ENCODE results near the gene PTPRB. TPM values are rescaled to one million over a fixed set of nuclear protein-coding genes. Genes with fewer than 3 reads are reported as not detected.

The PTPRB gene
- total RNA-seq, 1 donor from 2014 or later = 38.7 TPM

DNA sequence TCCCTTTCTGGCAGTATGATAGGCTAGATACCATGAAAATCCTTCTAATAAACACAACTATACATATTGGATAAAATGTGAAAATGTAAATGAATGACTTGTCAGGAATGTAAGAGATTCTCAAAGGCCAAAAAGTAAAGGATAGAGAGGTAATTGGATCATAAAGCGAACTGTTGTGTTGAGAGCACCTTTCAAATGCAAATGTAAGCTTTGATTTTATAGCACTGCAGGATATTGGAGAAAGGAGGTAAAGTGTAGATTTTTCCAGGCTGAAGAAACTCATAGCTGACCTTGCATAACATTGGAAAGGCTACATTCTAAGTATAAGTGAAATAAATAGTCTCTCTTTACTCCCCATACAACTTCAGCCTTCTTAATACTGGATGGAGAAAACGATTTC is 54.0 kb downstream of the PTPRB start:
- no peaks in the 10 kb centered on the region for H3K27me3 ChIP-seq (ENCODE audit: low read depth)
- H3K36me3 ChIP-seq = peaks cover 30% of the 10 kb centered on the region
- intact Hi-C loops (cut with micrococcal nuclease) = no loop called here
- H3K4me1 ChIP-seq = no peaks in the 10 kb centered on the region
- TF ChIP-seq, protein P1, sequence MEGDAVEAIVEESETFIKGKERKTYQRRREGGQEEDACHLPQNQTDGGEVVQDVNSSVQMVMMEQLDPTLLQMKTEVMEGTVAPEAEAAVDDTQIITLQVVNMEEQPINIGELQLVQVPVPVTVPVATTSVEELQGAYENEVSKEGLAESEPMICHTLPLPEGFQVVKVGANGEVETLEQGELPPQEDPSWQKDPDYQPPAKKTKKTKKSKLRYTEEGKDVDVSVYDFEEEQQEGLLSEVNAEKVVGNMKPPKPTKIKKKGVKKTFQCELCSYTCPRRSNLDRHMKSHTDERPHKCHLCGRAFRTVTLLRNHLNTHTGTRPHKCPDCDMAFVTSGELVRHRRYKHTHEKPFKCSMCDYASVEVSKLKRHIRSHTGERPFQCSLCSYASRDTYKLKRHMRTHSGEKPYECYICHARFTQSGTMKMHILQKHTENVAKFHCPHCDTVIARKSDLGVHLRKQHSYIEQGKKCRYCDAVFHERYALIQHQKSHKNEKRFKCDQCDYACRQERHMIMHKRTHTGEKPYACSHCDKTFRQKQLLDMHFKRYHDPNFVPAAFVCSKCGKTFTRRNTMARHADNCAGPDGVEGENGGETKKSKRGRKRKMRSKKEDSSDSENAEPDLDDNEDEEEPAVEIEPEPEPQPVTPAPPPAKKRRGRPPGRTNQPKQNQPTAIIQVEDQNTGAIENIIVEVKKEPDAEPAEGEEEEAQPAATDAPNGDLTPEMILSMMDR (IDR thresholded peaks at IDR 0.05; ENCODE audit: borderline replicate concordance) = no peak
- DNase-seq = no peak
- H3K27ac ChIP-seq (replicated peaks) = no peak overlapping the region
- no peak overlapping the region for H3K4me3 ChIP-seq
- peaks cover 20% of the 10 kb centered on the region for H3K9me3 ChIP-seq (replicated peaks)

DNA sequence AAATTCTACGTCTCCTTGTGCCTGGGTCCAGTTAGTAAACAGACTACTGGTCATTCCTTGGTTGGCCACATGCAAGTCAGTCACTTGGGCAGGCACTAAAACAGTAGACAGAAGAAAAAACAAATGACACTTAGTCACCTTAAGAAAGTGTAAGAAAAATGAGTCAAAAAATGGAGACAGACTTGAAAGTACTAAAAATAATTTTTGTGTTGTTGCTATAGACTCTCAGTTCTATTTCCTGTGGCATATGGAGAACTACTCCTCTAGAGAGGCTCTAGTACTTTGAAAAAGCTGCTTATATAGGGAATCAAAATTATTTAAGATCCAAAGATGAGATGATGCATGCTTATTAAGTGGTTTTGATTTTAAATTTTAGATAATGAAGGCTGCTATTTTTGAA is 56.0 kb downstream of the PTPRB start:
- Histone ChIP-seq H3K4me1 (peaks cover 7% of the 10 kb centered on the region), H3K36me3 (peaks cover 21% of the 10 kb centered on the region), H3K9me3 (replicated peaks) (peaks cover 20% of the 10 kb centered on the region), H3K27me3 (ENCODE audit: low read depth) (no peaks in the 10 kb centered on the region), H3K4me3 (no peak overlapping the region), H3K27ac (replicated peaks) (no peak overlapping the region)
- intact Hi-C loops (cut with micrococcal nuclease) = no loop called here
- TF ChIP-seq, protein P1 (IDR thresholded peaks at IDR 0.05; ENCODE audit: borderline replicate concordance) = no peak
- DNase-seq = no peak

DNA sequence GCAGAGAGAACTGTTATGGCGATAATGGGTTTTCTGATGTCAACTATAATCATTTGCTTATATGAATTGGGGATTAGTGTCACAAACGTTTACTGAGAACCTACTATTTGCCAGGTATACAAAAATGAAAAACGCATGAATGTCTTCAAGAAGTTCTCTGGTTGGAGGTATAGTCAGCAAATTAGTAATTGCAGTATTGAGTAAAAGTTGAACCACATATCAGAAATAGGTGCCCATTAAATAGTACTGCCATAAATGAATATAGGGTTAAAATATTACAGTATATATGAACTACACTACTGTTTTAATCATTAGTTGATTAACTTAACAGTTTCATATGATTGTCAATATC is 60.0 kb downstream of the PTPRB start:
- no peak for DNase-seq
- Histone ChIP-seq H3K27ac (replicated peaks) (no peak overlapping the region), H3K4me3 (no peak overlapping the region), H3K4me1 (peaks cover 10% of the 10 kb centered on the region), H3K9me3 (replicated peaks) (no peaks in the 10 kb centered on the region), H3K36me3 (peaks cover 9% of the 10 kb centered on the region), H3K27me3 (ENCODE audit: low read depth) (no peaks in the 10 kb centered on the region)
- TF ChIP-seq, protein P1 (IDR thresholded peaks at IDR 0.05; ENCODE audit: borderline replicate concordance) = no peak
- intact Hi-C loops (cut with micrococcal nuclease) = loop anchor here (2.0 kb wide), 1 partner anchor 676 kb away; no protein-coding TSS in a partner anchor

DNA sequence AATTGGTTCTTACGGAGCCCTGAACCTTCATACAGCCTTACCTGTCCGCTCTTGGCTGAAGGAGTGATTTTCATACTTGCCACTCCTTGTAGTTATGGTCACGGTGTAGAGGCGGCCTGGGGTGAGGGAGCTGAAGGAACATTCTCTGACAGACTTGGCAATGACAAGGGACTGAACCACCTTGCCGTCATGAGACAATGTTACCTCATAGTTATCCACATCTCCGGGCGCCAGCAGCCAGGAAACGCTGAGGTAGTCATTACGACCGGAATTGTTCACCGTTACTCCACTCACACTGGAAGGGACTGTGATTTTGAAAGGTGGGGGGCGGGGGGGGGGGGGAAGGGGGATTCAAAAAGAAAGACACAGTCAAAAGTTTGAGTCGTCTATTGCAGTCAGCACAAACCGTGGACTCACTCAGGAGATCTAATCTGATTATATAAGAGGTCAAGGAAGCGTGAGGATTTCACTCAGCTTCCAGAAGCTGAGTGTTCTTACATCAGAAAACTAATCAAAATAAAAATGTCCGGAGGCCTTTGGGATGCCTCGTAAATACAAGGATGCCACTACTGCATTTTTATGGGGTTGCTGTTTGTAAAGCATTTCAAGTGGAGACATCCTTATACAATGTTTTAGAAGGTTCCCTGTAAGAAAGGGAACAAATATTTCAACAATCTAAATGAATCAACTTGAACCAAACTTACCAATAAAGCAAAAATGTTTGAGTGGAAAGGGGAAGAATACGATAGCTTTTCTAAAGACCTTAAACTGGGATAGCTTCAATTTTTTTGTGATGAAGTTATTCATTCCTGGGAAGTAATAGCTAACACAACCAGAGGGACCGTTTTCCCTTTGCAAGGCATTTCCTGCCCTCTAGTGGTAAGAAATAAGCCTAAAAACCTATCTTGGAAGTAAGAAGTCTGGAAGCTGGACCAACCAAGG is 60.6 kb downstream of the PTPRB start:
- intact Hi-C loops (cut with micrococcal nuclease) = loop anchor here (2.0 kb wide), 1 partner anchor 676 kb away; no protein-coding TSS in a partner anchor
- Histone ChIP-seq H3K27me3 (ENCODE audit: low read depth) (no peaks in the 10 kb centered on the region), H3K27ac (replicated peaks) (peak overlapping the region; percentile 30), H3K9me3 (replicated peaks) (no peaks in the 10 kb centered on the region), H3K4me3 (no peak overlapping the region), H3K4me1 (peaks cover 10% of the 10 kb centered on the region), H3K36me3 (peaks cover 9% of the 10 kb centered on the region)
- no peak for DNase-seq
- TF ChIP-seq, protein P1 (IDR thresholded peaks at IDR 0.05; ENCODE audit: borderline replicate concordance) = peak; percentile 84

DNA sequence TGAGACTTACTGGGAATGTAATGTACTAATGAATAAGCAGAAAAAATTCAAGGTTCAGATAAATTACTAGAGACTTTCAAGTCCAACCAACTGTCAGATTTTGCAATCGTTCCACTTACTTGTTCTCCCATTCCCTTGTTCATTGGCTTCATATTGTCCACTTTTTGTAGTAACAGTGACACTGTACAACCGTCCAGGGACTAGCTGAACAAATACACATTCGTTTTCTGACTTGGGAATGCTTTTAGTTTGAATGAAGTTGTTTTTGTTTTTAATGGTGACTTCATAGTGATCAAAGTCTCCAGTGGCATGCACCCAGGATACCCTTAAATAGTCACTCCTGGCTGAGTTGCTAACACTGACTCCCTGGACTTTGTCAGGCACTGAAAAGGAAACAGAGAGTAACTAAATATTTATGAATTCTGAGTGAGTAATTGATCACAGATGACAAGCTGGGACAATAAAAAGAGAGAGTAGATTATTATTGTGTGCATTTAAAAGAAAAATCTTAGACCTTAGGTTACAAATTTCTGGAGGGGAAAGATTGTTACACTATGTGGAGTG is 65.4 kb downstream of the PTPRB start:
- DNase-seq = no peak
- Histone ChIP-seq H3K9me3 (replicated peaks) (no peaks in the 10 kb centered on the region), H3K4me1 (peaks cover 5% of the 10 kb centered on the region), H3K27me3 (ENCODE audit: low read depth) (no peaks in the 10 kb centered on the region), H3K4me3 (no peak overlapping the region), H3K36me3 (peaks cover 22% of the 10 kb centered on the region), H3K27ac (replicated peaks) (no peak overlapping the region)
- TF ChIP-seq, protein P1 (IDR thresholded peaks at IDR 0.05; ENCODE audit: borderline replicate concordance) = no peak
- intact Hi-C loops (cut with micrococcal nuclease) = no loop called here
